GM20000 (cell line): ENCODE results near the gene CPNE4.
"Not testable (repeated sequence)": the region's sequence is repeated elsewhere in the genome, so short reads cannot be mapped to it uniquely, and the experiment has no call there.

Experiments
- DNase-seq: peaks from one replicate; pipeline ENCODE4 v3.0.0; 2012; ENCODE audit warnings: low spot score
- TF ChIP-seq, protein P1 (sequence below): IDR thresholded peaks from 2 replicates; pipeline ENCODE4 v1.5.1; 2012; ENCODE audit warnings: mild to moderate bottlenecking, control low read depth; ENCODE audit errors: extremely low read depth, missing control alignments

The CPNE4 gene

DNA sequence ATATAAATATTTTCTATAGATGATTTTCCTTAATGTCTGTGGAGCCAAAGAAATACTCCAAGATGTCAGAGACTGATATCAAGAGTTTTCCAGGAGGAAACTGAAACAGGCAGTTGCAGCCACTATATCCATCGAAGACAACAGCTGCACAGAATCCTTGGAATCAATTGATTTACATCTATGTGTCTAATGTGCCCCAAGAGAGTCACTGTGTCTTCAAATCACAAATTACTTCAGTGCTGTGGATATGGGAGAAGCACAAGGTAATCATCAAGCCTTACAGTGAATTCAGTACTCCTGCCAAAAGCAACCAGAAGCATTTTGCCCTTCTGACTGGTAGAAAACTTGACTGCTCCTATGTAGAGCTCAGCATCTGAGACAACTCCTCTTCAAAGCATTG lies 51.1 kb downstream of the CPNE4 start:
- DNase-seq, result no peak
- TF ChIP-seq, protein P1, sequence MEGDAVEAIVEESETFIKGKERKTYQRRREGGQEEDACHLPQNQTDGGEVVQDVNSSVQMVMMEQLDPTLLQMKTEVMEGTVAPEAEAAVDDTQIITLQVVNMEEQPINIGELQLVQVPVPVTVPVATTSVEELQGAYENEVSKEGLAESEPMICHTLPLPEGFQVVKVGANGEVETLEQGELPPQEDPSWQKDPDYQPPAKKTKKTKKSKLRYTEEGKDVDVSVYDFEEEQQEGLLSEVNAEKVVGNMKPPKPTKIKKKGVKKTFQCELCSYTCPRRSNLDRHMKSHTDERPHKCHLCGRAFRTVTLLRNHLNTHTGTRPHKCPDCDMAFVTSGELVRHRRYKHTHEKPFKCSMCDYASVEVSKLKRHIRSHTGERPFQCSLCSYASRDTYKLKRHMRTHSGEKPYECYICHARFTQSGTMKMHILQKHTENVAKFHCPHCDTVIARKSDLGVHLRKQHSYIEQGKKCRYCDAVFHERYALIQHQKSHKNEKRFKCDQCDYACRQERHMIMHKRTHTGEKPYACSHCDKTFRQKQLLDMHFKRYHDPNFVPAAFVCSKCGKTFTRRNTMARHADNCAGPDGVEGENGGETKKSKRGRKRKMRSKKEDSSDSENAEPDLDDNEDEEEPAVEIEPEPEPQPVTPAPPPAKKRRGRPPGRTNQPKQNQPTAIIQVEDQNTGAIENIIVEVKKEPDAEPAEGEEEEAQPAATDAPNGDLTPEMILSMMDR, result no peak

DNA sequence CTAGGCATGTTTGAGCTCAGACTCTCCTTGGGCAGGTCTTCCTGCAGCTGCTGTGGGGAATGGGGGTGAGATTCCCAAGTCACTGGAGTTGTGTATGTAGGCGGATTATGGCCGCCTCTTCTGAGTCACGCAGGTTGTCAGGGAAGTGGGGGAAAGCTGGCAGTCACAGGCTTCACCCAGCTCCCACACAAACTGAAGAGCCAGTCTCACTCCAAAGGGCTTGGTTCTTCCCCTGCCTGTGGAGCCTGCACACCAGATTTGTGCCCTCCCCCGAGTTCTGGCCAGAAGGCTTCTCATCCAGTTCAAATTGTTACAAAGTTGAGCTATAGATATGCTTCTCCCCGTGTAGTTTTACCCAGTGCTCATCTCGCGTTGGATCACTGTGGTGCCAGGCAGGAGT lies 53.5 kb downstream of the CPNE4 start:
- TF ChIP-seq, protein P1, result no peak
- no peak for DNase-seq

DNA sequence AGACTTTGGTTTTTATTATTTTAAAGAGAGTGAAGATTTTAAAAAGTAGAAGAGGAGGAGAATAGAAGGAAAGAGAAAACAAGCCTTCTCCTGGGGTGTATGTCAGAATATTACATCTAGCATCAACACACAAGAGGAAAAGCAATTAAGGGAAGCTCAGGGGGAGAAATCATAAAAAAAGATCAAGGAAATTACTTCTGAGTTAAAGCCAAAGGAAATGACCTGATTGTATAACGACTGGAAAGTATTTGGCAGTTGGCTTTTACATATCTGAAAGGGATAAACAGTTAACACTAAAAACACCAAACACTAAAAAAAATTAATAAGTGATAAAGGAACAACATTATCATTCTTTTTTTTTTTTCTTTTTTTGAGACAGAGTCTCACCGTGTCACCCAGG lies 58.4 kb downstream of the CPNE4 start:
- TF ChIP-seq, protein P1, result no peak
- DNase-seq, result no peak

DNA sequence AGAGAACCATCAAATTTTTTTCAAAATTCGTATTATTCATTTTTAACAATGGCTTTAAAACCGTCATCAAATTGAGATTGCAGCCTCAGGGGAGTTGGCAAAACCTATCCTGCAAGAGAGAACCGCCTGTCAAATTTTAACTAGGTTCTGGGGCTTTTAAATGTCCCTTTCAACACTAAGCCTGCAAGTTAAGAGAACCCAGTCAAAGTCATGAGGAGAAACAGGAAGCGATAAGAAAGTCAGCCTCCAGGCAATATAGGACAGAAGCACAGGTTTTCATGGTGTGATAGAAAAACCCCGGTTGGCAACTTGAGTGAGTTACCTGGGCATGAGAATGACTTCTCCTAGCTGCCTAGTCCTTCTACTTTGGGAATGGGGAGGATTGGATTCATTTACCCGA lies 59.8 kb downstream of the CPNE4 start:
- no peak for DNase-seq
- TF ChIP-seq, protein P1, result no peak

DNA sequence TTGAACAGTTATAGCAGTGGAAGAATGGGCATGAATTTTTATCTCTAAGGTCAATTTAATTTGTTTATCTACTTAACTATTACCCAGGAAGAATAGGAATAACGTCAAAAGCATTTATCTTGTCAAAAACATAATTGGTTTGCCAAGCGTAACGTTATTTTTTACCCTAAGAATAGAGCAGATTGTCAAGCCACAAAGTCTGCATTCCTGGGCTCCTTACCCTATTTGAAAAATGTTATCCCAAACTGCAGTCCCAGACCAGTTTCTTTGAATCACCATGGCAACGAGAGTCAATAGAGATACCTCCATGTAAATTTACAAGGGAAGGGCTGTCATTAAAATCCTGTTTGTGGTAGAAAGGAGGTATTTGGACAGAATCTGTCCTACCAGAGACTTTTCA lies 61.1 kb downstream of the CPNE4 start:
- TF ChIP-seq, protein P1, result no peak
- DNase-seq, result no peak

DNA sequence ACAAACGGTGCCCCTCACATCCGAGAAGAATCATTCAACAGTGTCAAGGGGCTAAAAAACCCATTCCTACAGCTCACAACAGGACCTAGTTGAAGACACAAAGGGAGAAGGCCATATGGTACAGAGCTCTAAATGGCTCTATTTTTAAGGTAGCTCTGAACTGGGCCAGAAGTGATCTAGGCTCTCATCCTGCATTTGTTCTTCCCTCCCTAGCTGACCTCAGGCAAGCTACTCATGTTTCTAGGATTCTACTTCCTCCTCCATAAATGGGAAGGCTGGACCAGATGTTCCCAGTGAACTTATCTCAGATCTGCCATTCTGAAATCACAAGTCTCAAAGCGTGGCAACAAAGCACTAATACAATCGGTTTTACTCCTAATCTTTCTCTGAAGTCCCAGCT lies 62.3 kb downstream of the CPNE4 start:
- DNase-seq, result no peak

DNA sequence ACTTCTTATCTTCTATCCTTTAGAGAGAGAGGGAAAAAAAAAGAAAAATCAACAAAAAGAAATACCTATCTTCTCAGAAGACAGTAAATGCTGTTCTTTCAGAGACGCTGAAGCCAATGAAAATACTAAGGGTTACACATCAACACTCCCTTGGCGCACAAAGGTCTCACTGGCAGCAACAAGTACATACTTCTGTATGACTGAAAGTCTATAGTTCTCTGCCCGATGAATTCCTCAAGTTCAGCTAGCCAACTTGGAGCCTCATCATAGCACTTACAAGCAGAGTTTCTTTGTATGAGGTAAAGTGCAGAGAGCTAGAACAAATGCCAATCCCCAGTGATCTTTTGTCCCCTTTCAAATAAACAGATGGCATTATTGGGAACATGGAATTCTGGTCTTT lies 62.7 kb downstream of the CPNE4 start:
- TF ChIP-seq, protein P1, result no peak

More for the DNA sequence above, 62.3 kb downstream of the CPNE4 start:
- TF ChIP-seq, protein P1, result no peak

DNA sequence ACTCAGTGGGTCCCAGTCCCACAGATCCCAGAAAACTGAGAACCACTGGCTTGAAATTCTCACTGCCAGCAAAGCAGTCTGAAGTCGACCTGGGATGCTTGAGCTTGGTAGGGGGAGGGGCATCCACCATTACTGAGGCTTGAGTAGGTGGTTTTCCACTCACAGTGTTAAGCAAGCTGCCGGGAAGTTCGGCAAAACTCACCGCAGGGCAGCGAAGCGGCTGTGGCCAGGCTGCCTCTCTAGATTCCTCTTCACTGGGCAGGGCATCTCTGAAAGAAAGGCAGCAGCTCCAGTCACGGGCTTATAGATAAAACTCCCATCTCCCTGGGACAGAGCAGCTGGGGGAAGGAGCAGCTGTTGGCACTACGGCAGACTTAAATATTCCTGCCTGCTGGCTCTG lies 71.4 kb downstream of the CPNE4 start:
- DNase-seq, result not testable (repeated sequence)

More for the DNA sequence above, 62.7 kb downstream of the CPNE4 start:
- no peak for DNase-seq
